Activated CD4-positive, alpha-beta T cell treated with anti-CD3 and anti-CD28 coated beads, Interleukin-2, amount 50 U/mL, for 48 hours (primary cell): Measurements from ENCODE around the gene DPY19L2.

Source experiments
- DNase-seq, 2 experiments: peaks; one replicate each; pipeline ENCODE4 v3.0.0-alpha.2; 2020

Gene DPY19L2

GRCh38 chr12:63521706-63522105 is 146.6 kb downstream of the DPY19L2 start:
- DNase-seq: no peak
